OCI-LY7 (cell line): ENCODE results near the gene AP1B1. TPM values are rescaled to one million over a fixed set of nuclear protein-coding genes. Genes with fewer than 3 reads are reported as not detected.
A peak's percentile ranks its signal among the peaks of the same experiment; 100 is the strongest.

Source experiments
- BruUV-seq: library from RNA; stranded (reverse); fragments of 400-500 nt; replicated peaks from 2 replicates; lab custom pipeline; 2021; lab: Mats Ljungman, UMichigan
- CTCF ChIA-PET: fragments of 300-600 bp; sonication (Branson Sonifier 250); formaldehyde crosslinking; loops from one replicate; lab custom pipeline; 2022; ENCODE audit warnings: antibody characterized with exemption; ENCODE audit not compliant: unreplicated experiment; lab: Charles Lee
- POLR2A ChIA-PET: fragments of 300-600 bp; sonication (Branson Sonifier 250); formaldehyde crosslinking; loops from one replicate; lab custom pipeline; 2022; ENCODE audit warnings: antibody characterized with exemption; lab: Charles Lee
- DNase-seq: peaks from one replicate; pipeline ENCODE4 v3.0.0-alpha.2; 2015; ENCODE audit warnings: low spot score
- H2AFZ ChIP-seq: fragments of 200-600 bp; sonication (generic), shearing (Covaris generic); 2 replicates; pipeline ENCODE4 v1.6.1; 2014; ENCODE audit warnings: mild to moderate bottlenecking, antibody characterized with exemption, low read length, moderate library complexity
- H3K27ac ChIP-seq: fragments of 200-600 bp; sonication (generic); 2 replicates; pipeline ENCODE4 v1.5.1; 2014; ENCODE audit warnings: mixed run types, low read depth, mild to moderate bottlenecking, moderate library complexity, low read length, inconsistent platforms; ENCODE audit not compliant: poor library complexity, severe bottlenecking
- H3K36me3 ChIP-seq: fragments of 200-600 bp; sonication (generic); 2 replicates; pipeline ENCODE4 v1.6.1; 2014; ENCODE audit warnings: mild to moderate bottlenecking, antibody characterized with exemption, low read length, moderate library complexity, mixed read lengths; ENCODE audit not compliant: insufficient read depth
- H3K4me1 ChIP-seq: fragments of 200-600 bp; sonication (generic); 2 replicates; pipeline ENCODE4 v1.5.1; 2014; ENCODE audit warnings: mild to moderate bottlenecking, low read length; ENCODE audit not compliant: insufficient read depth, poor library complexity, severe bottlenecking
- H3K4me2 ChIP-seq: fragments of 200-600 bp; sonication (generic); 2 replicates; pipeline ENCODE4 v1.6.1; 2014; ENCODE audit warnings: mild to moderate bottlenecking, low read length
- H3K4me3 ChIP-seq: fragments of 200-600 bp; sonication (generic); 2 replicates; pipeline ENCODE4 v1.5.1; 2014; ENCODE audit warnings: mild to moderate bottlenecking, low read depth, low read length; ENCODE audit not compliant: poor library complexity, severe bottlenecking
- H3K79me2 ChIP-seq: fragments of 200-600 bp; sonication (generic); 2 replicates; pipeline ENCODE4 v1.6.1; 2016; ENCODE audit warnings: low read depth, mild to moderate bottlenecking, low read length, moderate library complexity, mixed read lengths; ENCODE audit not compliant: insufficient read depth
- H3K9me2 ChIP-seq: fragments of 200-600 bp; sonication (generic); 2 replicates; pipeline ENCODE4 v1.6.1; 2016; ENCODE audit warnings: mild to moderate bottlenecking, low read length, mixed read lengths; ENCODE audit not compliant: insufficient read depth
- H3K9me3 ChIP-seq: fragments of 200-600 bp; sonication (generic); 2 replicates; pipeline ENCODE4 v1.6.1; 2014; ENCODE audit warnings: mild to moderate bottlenecking, mixed run types, low read length, mixed read lengths
- H4K20me1 ChIP-seq: fragments of 200-600 bp; sonication (generic); 2 replicates; pipeline ENCODE4 v1.6.1; 2014; ENCODE audit warnings: mild to moderate bottlenecking, antibody characterized with exemption, low read length, moderate library complexity, mixed read lengths; ENCODE audit not compliant: insufficient read depth
- EZH2phosphoT487 ChIP-seq: fragments of 200-600 bp; sonication (generic); IDR thresholded peaks from 2 replicates; pipeline ENCODE4 v1.6.1; 2018; ENCODE audit warnings: low read depth, borderline replicate concordance, mild to moderate bottlenecking, mixed run types, antibody characterized with exemption, low read length, moderate library complexity, mixed read lengths
- intact Hi-C: fragments of 100-400 bp; cut with micrococcal nuclease; formaldehyde crosslinking; loops from one replicate; pipeline ENCODE4 v1.10.0; 2022; ENCODE audit not compliant: unreplicated experiment
- total RNA-seq, 2 experiments: library from RNA; depleted of rRNA in 1 of 2; stranded (reverse); fragments of >200 nt in 1 of 2; shearing (Covaris generic) in 1 of 2; gene quantifications; 2 replicates each; pipeline ENCODE4 v1.2.3, GENCODE V29; 2014 to 2022
- TF ChIP-seq, protein P1 (sequence below): fragments of 200-600 bp; sonication (generic); conservative IDR thresholded peaks from 2 replicates; pipeline ENCODE4 v1.5.1; 2014; ENCODE audit warnings: mild to moderate bottlenecking, antibody characterized with exemption, low read length, moderate library complexity, mixed read lengths

The AP1B1 gene
- total RNA-seq, 2 experiments from 2014 or later, result 111 to 156 TPM

DNA sequence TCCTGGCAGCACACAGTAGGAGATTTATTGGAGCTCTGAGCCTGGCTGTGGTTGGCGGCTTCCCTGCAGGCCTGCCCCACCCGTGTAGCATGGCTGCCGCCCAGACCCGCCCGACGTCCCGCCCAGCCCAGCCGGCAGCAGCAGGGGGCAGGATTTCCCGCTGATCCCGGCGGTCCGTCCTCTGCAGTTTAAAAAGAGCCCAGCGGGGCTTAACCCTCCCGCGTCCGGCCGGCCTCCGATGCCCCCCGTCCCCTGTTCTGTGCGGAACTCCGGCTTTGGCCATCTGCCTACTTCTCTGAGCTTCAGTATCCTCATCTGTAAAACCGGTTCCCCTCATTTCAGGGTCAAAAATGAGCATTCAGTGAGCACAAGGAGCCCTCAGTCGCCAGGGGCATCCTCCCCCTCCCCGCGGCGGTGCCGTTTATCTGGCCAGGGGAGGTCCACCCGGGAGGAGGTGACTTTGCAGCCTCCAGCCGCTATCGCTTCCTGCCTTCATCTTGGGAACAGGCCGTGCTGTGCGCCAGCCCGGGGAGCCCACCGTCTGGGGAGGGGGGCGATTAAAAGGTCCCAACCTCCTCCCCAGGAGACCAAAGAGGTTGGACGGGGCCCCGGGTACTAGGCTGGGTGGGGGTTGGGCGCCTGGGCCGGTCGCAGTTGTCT is 82.1 kb downstream of the AP1B1 start, which contains the start of gene GAS2L1:
Gene GAS2L1, plus strand, starts transcription at position 476 of the 660 bp plus-strand sequence. CDS start 1,456 bp downstream, outside the sequence.
- TF ChIP-seq, protein P1, sequence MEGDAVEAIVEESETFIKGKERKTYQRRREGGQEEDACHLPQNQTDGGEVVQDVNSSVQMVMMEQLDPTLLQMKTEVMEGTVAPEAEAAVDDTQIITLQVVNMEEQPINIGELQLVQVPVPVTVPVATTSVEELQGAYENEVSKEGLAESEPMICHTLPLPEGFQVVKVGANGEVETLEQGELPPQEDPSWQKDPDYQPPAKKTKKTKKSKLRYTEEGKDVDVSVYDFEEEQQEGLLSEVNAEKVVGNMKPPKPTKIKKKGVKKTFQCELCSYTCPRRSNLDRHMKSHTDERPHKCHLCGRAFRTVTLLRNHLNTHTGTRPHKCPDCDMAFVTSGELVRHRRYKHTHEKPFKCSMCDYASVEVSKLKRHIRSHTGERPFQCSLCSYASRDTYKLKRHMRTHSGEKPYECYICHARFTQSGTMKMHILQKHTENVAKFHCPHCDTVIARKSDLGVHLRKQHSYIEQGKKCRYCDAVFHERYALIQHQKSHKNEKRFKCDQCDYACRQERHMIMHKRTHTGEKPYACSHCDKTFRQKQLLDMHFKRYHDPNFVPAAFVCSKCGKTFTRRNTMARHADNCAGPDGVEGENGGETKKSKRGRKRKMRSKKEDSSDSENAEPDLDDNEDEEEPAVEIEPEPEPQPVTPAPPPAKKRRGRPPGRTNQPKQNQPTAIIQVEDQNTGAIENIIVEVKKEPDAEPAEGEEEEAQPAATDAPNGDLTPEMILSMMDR, result peak; percentile 69
- no peak for TF ChIP-seq EZH2phosphoT487
- intact Hi-C loops, result loop anchor here (10.0 kb wide), 1 partner anchor 218 kb away; no protein-coding TSS in a partner anchor
- no peaks in the 10 kb centered on the region for H3K79me2 ChIP-seq
- H3K4me1 ChIP-seq, result peaks cover 8% of the 10 kb centered on the region
- no peak within 1 kb of the TSS for H3K4me3 ChIP-seq
- POLR2A ChIA-PET, result no interaction called here
- DNase-seq, result peak; percentile 55
- no peak within 1 kb of the TSS for H3K4me2 ChIP-seq
- no peak within 1 kb of the TSS for H2AFZ ChIP-seq
- CTCF ChIA-PET, result no interaction called here
- H3K9me3 ChIP-seq, result no peaks in the 10 kb centered on the region
- no TSS peak for BruUV-seq
- H3K27ac ChIP-seq, result no peak within 1 kb of the TSS
- H4K20me1 ChIP-seq, result no peaks in the 10 kb centered on the region
- no peaks in the 10 kb centered on the region for H3K9me2 ChIP-seq
- peaks cover 4% of the 10 kb centered on the region; the same call in 1 of the 2 replicates for H3K36me3 ChIP-seq

DNA sequence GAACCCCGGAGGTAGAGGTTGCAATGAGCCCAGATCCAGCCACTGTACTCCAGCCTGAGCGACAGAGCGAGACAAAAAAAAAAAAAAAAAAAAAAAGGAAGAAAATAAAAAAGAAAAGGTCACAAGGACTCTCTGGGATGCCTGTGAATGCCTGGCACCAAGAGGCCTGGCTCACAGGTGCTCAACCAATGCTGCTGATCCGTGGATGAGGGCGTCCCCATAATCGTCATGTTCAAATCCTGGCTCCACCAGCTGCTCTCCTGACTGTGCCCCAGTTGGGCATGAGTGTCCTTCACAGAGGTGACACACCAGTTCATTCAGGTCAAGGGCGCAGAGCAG is 82.6 kb downstream of the AP1B1 start:
- no peak overlapping the region for H2AFZ ChIP-seq
- no peak overlapping the region for H3K27ac ChIP-seq
- ChIA-PET CTCF (no interaction called here), POLR2A (interaction anchor here (0.6 to 0.7 kb wide), 2 partner anchors 27 to 109 kb away, joined by 3 to 5 read pairs; no protein-coding TSS in a partner anchor)
- H3K36me3 ChIP-seq, result peaks cover 9% of the 10 kb centered on the region
- H3K4me2 ChIP-seq, result no peak overlapping the region
- TF ChIP-seq, protein P1, result no peak
- TF ChIP-seq EZH2phosphoT487, result no peak
- H3K9me2 ChIP-seq, result no peaks in the 10 kb centered on the region
- H3K4me1 ChIP-seq, result peaks cover 8% of the 10 kb centered on the region
- no TSS peak for BruUV-seq
- no peak overlapping the region for H3K4me3 ChIP-seq
- DNase-seq, result no peak
- intact Hi-C loops, result loop anchor here (10.0 kb wide), 1 partner anchor 219 kb away; no protein-coding TSS in a partner anchor
- H3K9me3 ChIP-seq, result no peaks in the 10 kb centered on the region
- H3K79me2 ChIP-seq, result no peaks in the 10 kb centered on the region
- H4K20me1 ChIP-seq, result no peaks in the 10 kb centered on the region
